ENCODE measurements around the gene TRIM8.

GRCh38 chr10:102602272-102603045, 41.8 kb upstream of the TRIM8 start:
- TF ChIP-seq, protein P1, sequence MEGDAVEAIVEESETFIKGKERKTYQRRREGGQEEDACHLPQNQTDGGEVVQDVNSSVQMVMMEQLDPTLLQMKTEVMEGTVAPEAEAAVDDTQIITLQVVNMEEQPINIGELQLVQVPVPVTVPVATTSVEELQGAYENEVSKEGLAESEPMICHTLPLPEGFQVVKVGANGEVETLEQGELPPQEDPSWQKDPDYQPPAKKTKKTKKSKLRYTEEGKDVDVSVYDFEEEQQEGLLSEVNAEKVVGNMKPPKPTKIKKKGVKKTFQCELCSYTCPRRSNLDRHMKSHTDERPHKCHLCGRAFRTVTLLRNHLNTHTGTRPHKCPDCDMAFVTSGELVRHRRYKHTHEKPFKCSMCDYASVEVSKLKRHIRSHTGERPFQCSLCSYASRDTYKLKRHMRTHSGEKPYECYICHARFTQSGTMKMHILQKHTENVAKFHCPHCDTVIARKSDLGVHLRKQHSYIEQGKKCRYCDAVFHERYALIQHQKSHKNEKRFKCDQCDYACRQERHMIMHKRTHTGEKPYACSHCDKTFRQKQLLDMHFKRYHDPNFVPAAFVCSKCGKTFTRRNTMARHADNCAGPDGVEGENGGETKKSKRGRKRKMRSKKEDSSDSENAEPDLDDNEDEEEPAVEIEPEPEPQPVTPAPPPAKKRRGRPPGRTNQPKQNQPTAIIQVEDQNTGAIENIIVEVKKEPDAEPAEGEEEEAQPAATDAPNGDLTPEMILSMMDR (IDR thresholded peaks at IDR 0.05; ENCODE audit: insufficient read depth, low read length, poor library complexity, severe bottlenecking): no peak
- TF ChIP-seq EZH2phosphoT487 (conservative IDR thresholded peaks at IDR 0.05; ENCODE audit: low read length): no peak

All from SU-DHL-6 (cell line).